Renal cortical epithelial cell (primary cell): ENCODE results near the gene NSUN7. TPM values are rescaled to one million over a fixed set of nuclear protein-coding genes. Genes with fewer than 3 reads are reported as not detected.
A peak's percentile ranks its signal among the peaks of the same experiment; 100 is the strongest.
"Not testable (repeated sequence)": the region's sequence is repeated elsewhere in the genome, so short reads cannot be mapped to it uniquely, and the experiment has no call there.

Source experiments
- DNase-seq: peaks from one replicate; pipeline ENCODE4 v3.0.0-alpha.2; 2011; ENCODE audit warnings: low read depth
- total RNA-seq: library from RNA; depleted of rRNA; stranded (reverse); fragments of >200 nt; gene quantifications from 2 replicates; pipeline ENCODE4 v1.2.3, GENCODE V29; 2014

The NSUN7 gene
- total RNA-seq, 1 donor from 2014 or later, result 4.5 TPM

DNA sequence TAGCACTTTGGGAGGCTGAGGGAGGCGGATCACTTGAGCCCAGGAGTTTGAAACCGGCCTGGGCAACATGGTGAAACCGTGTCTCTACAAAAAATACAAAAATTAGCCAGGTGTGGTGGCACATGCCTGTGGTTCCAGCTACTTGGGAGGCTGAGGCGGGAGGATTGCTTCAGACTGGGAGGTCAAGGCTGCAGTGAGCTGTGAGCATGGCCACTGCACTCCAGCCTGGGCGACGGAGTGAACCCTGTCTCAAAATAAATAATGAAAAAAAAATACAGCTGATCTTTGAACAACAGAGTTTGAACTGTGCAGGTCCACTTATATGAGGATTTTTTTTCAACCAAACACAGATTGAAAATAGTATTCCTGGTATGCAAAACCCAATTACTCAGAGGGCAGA, 67.4 kb downstream of the NSUN7 start:
- DNase-seq, result not testable (repeated sequence)

DNA sequence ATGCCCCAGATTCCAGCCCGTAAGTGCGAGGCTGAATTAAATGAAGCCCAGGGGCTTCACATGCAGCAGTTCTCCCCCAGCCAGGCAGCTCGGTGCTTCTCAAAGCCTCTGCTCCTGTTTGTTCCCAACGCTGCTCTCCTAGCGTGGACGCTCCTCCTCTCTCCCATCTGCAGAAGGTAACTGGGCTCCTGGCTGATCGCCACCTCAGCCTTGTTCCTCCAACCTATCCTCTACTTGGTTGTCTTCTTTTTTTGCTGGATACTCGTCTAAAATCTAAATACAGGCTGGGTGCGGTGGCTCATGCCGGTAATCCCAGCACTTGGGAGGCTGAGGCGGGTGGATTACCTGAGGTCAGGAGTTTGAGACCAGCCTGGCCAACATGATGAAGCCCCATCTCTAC, 70.3 kb downstream of the NSUN7 start:
- no peak for DNase-seq

- no peak for DNase-seq
These were observed 72.8 kb downstream of the NSUN7 start for GRCh38 chr4:40822420-40823166.

DNA sequence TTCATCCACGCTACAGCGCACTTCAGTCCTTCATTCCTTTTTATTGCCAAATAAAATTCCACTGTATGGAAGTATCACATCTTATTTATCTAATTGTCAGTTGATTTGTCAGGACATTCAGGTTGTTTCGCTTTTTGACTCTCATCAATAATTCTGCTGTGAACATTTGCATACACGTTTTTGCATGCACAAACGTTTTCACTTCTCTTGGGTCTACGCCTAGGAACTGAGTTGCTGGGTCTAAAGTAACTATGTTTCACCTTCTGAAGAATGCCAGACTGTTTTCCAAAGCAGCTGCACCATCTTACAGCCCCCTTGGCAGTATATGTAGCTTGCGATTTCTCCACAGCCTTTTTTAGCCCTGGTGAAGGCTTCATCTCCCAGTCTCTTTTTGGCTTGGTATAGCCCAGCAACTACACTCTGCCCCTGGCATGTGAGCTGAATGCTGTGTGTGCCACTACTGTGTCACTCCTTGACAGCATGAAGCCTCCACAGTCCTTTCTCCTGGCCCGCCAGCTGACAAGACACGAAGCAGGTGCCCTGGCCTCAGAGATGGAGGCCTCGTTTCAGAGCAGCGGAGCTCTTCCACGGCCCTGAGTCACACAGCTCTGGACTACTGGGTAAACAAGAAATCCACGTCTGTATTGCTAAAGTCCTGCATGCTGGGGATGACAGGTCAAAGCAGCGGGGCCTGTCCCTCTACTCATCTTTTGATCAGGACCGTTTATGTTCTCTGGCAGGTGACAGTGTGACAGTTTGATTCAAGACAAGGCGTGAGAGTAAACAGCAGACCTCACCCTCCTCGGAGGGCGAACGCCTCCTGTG, 75.5 kb downstream of the NSUN7 start:
- DNase-seq, result no peak

- no peak for DNase-seq
These were observed 77.1 kb downstream of the NSUN7 start for GRCh38 chr4:40826821-40827220.

GRCh38 chr4:40827758-40828157, 78.0 kb downstream of the NSUN7 start:
- DNase-seq, result no peak

GRCh38 chr4:40828661-40829060, 78.9 kb downstream of the NSUN7 start:
- DNase-seq, result no peak

DNA sequence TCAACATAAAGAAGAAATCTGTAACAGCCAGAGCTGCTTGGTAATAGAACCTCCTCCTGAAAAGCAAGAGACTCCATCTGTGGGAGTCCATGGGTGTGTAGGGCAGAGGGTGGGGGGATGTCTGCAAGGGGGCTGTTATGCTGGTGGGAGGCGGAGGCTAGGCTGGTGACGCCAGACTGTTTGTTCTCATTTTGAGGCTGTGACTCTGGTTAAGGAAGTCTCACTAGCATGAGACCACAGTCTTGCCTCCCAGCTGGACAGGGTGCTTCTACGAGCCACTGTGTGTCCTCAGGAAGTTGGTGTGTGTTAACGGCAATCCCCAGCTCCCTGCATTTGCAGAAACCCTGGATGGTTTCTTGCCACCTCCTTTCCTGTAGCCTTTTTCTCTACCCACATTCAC, 79.8 kb downstream of the NSUN7 start:
- DNase-seq, result no peak

GRCh38 chr4:40831146-40831907, 81.6 kb downstream of the NSUN7 start:
- no peak for DNase-seq

DNA sequence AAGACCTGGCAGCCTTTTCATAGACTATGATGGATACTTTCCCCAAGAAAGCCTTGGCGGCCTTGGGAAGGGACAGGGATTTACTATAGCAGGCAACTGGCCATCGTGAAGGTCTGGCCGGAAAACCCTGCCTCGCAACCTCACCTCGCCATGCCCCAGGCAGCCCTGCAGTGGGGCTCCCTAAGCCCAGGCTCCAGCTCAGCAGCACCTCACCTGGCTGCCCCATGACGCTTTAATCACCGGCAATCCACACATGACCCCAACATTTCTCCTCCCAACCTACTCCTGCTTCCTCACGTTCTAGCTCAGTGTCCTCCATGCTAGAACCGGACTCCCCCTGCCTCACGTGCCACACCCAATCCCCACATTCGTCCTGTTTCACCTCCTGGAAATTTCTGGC, 82.4 kb downstream of the NSUN7 start:
- no peak for DNase-seq

GRCh38 chr4:40833212-40833611, 83.5 kb downstream of the NSUN7 start:
- no peak for DNase-seq

- no peak for DNase-seq
These were observed 87.5 kb downstream of the NSUN7 start for GRCh38 chr4:40837094-40837870.

GRCh38 chr4:40838742-40839141, 89.0 kb downstream of the NSUN7 start:
- no peak for DNase-seq

- DNase-seq, result no peak
These were observed 90.7 kb downstream of the NSUN7 start for GRCh38 chr4:40840255-40840984.

DNA sequence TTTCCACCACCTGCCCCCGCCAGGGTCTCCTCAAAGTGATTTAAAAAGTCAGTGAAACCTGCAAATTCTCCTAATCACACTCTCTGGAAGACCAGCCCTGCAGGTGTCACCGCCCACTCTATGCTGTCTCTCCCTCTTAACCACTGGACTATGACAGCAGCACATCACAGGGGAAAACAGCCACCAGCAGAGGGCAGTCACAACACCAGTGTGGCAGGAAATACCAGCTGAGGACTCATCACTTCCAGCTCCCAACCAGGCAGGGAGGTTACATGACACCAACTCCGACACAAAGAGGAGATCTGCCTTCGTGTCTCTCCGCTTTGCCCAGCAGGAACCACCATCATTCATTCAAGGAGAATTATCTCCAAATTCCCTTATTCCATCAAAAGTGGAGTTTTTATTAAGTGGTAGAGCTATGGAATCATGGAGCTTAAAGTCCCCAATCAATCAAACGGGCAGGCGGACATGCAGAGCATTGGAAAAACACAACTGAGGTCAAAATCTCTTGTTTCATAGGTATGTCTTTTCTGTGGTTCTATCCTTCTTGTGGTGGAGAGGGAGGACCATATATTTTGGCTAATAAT, 91.3 kb downstream of the NSUN7 start:
- peak; percentile 88 for DNase-seq

DNA sequence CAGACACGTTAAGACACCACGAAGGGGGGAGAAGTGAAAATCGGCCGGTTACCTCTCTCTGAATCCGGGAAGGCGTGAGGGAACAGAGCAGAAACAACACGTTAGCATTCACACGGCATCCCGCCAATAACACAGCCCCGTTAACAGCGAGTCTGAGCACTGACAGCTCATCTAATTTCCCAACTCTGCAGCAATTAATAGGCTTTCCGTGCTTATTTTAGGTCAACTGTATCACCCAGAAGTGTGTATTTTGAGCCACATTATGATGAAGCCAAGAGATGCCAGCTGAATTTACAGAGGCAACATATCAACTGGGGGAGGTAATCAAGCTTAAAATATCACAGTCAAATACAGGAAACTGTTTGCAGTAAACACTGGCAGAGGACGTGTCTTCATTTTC, 92.6 kb downstream of the NSUN7 start:
- DNase-seq, result peak; percentile 32

- DNase-seq, result peak; percentile 56
These were observed 93.1 kb downstream of the NSUN7 start for GRCh38 chr4:40842725-40843423.

DNA sequence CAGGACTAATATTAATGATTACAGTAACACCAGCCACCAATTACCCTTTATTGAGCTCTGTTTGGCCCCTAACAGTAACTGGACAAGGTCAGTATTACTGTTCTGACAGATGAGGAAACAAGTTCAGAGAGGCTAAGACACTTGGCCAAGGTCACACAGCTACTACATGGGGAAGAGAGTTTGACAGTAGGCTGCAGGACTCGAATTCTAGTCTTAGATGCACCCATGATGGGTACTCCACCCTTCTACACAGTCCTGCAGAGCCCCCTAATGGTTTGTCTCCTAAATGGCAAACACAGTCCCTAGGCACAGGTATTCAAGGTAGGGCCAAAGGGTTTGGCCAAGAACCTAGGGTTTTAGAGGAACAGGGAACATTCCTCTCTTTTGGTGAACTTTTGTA, 93.9 kb downstream of the NSUN7 start:
- peak; percentile 31 for DNase-seq

- no peak for DNase-seq
These were observed 94.5 kb downstream of the NSUN7 start for GRCh38 chr4:40844261-40844660.
